Spleen (tissue), 7 donors: ENCODE data around the gene RPL35.

ENCODE experiments used
- POLR2A ChIP-seq, 3 donors: fragments of 450-650 bp; IDR thresholded peaks; one replicate each; pipeline ENCODE4 v1.5.1; 2017; ENCODE audit warnings: antibody characterized with exemption in 3 of 3, mild to moderate bottlenecking in 1 of 3
- TF ChIP-seq, protein P1 (sequence below), 11 experiments: fragments of 200-600 bp in 7 of 11; fragments of 450-650 bp in 4 of 11; sonication (generic) in 4 of 11; IDR thresholded peaks in 8 of 11; conservative IDR thresholded peaks in 3 of 11; 1 replicate in 7 of 11; 2 replicates in 4 of 11; pipeline versions ENCODE4 v1.4.0 to v1.8.0; 2016 to 2021; ENCODE audit warnings: antibody characterized with exemption in 11 of 11, inconsistent platforms in 4 of 11, mild to moderate bottlenecking in 1 of 11
- donor health status: DM: no; HTN: no; CAD: no; lungs with moderate emphysema.
- donor health status: DM: no; HTN: no; CAD: no.
- donor health status: DM: no; HTN: no; CAD: no.

DNA sequence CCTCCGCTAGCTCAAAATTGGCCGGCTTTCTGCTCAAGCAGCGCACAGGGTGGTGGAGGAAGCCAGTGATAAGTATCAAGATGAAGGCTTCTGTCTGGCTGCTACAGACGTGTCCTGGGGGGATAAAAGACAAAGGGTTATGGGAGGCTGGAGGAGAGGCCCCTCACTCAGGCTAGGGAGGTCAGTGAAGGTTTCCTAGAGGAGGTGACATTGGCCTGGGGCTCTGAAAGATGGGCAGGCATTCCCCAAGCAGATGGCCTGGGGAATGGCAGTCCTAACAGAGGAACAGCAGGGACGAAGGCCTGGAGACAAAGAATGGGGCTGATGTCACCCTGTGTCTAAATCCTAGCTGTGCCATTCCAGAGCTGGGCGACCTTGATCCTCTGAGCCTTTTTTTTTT, 52.5 kb downstream of the RPL35 start:
- no peak for TF ChIP-seq POLR2A (IDR thresholded peaks at IDR 0.05)
- TF ChIP-seq, protein P1, sequence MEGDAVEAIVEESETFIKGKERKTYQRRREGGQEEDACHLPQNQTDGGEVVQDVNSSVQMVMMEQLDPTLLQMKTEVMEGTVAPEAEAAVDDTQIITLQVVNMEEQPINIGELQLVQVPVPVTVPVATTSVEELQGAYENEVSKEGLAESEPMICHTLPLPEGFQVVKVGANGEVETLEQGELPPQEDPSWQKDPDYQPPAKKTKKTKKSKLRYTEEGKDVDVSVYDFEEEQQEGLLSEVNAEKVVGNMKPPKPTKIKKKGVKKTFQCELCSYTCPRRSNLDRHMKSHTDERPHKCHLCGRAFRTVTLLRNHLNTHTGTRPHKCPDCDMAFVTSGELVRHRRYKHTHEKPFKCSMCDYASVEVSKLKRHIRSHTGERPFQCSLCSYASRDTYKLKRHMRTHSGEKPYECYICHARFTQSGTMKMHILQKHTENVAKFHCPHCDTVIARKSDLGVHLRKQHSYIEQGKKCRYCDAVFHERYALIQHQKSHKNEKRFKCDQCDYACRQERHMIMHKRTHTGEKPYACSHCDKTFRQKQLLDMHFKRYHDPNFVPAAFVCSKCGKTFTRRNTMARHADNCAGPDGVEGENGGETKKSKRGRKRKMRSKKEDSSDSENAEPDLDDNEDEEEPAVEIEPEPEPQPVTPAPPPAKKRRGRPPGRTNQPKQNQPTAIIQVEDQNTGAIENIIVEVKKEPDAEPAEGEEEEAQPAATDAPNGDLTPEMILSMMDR (IDR thresholded peaks at IDR 0.05 in 8 of 11, conservative IDR thresholded peaks at IDR 0.05 in 3 of 11) = no peak
